ACC112 (cell line): Measurements from ENCODE around the gene EDC3.
"Not testable (repeated sequence)": the region's sequence is repeated elsewhere in the genome, so short reads cannot be mapped to it uniquely, and the experiment has no call there.

ENCODE experiments used
- H2AFZ ChIP-seq: fragments of 200-600 bp; sonication (generic); one replicate; pipeline ENCODE4 v1.6.0; 2017; ENCODE audit warnings: antibody characterized with exemption, low read length; ENCODE audit not compliant: unreplicated experiment
- H3K27ac ChIP-seq: fragments of 200-600 bp; sonication (generic); 2 replicates; pipeline ENCODE4 v1.5.1; 2014; ENCODE audit warnings: low read depth, mild to moderate bottlenecking, antibody characterized with exemption, low read length, moderate library complexity
- H3K27me3 ChIP-seq: fragments of 200-600 bp; sonication (generic); 2 replicates; pipeline ENCODE4 v1.6.1; 2014; ENCODE audit warnings: mild to moderate bottlenecking, antibody characterized with exemption, low read length, moderate library complexity, mixed read lengths; ENCODE audit not compliant: insufficient read depth
- H3K36me3 ChIP-seq: fragments of 200-600 bp; sonication (generic); 2 replicates; pipeline ENCODE4 v1.6.1; 2016; ENCODE audit warnings: mild to moderate bottlenecking, antibody characterized with exemption, low read length, moderate library complexity, mixed read lengths; ENCODE audit not compliant: insufficient read depth
- H3K4me1 ChIP-seq: fragments of 200-600 bp; sonication (generic); one replicate; pipeline ENCODE4 v1.6.1; 2016; ENCODE audit warnings: low read length, mixed read lengths; ENCODE audit not compliant: insufficient read depth, unreplicated experiment, control insufficient read depth
- H3K4me3 ChIP-seq: fragments of 200-600 bp; sonication (generic); 2 replicates; pipeline ENCODE4 v1.5.1; 2014; ENCODE audit warnings: mild to moderate bottlenecking, low read depth, low read length
- H3K79me2 ChIP-seq: fragments of 200-600 bp; sonication (generic); one replicate; pipeline ENCODE4 v1.6.0; 2016; ENCODE audit warnings: low read length; ENCODE audit not compliant: control insufficient read depth, unreplicated experiment, insufficient read depth

The EDC3 gene, protein sequence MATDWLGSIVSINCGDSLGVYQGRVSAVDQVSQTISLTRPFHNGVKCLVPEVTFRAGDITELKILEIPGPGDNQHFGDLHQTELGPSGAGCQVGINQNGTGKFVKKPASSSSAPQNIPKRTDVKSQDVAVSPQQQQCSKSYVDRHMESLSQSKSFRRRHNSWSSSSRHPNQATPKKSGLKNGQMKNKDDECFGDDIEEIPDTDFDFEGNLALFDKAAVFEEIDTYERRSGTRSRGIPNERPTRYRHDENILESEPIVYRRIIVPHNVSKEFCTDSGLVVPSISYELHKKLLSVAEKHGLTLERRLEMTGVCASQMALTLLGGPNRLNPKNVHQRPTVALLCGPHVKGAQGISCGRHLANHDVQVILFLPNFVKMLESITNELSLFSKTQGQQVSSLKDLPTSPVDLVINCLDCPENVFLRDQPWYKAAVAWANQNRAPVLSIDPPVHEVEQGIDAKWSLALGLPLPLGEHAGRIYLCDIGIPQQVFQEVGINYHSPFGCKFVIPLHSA

DNA sequence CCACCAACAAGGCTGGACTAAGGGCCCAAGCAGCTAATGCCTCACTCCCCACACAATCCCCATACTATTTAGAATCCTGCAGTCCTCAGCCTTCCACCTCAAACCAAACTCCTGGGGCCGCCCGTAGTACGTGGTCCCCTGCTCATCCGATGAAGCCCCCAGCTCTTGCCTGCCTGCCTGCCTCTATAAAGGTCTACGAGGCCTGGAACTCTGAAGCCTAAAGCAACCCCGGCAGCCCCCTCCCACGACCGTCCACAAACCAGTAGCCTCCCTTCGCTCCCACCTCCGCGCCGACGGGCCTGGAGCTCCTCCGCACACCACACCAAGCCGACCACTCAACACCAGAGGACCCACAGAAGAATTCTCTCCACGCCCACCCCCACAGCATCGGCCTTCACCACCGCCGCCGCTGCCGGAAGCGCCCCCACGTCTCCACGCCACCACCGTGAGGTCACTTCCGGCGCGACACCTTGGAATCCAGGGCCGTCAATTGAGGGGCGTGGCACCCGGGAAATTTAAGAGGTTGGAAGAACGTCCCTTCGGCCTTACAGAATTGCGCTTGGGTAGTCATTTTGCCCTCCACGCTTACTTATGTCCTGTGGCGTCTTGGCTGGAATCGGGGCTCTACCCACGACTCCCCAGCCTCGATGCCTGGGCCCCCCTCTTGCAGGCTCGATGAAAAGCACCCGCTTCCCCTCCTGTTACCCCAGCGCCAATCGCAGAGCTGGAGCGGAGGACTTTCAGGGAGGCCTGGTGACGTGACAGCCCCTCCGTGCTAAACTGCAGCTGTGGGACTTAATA lies at the start of gene EDC3:
EDC3 (minus strand) TSS at position 428 of the 801 bp plus-strand sequence. CDS start 20,900 bp downstream, outside the sequence.
- Histone ChIP-seq H3K4me1 (peaks cover 19% of the 10 kb centered on the region), H2AFZ (peak within 1 kb of the TSS; percentile 99), H3K79me2 (peaks cover 54% of the 10 kb centered on the region), H3K4me3 (peak within 1 kb of the TSS; percentile 87), H3K27ac (peak within 1 kb of the TSS; percentile 38; the same call in 1 of the 2 replicates), H3K36me3 (peaks cover under 1% of the 10 kb centered on the region; the same call in 1 of the 2 replicates), H3K27me3 (no peaks in the 10 kb centered on the region)

- H3K4me1 ChIP-seq, result no peaks in the 10 kb centered on the region
- H2AFZ ChIP-seq, result no peak overlapping the region
- H3K27me3 ChIP-seq, result peaks cover 20% of the 10 kb centered on the region
- no peak overlapping the region for H3K27ac ChIP-seq
- no peak overlapping the region for H3K4me3 ChIP-seq
- H3K79me2 ChIP-seq, result no peaks in the 10 kb centered on the region
- no peaks in the 10 kb centered on the region for H3K36me3 ChIP-seq
These were observed 46.6 kb upstream of the EDC3 start for GRCh38 chr15:74742422-74742821.

DNA sequence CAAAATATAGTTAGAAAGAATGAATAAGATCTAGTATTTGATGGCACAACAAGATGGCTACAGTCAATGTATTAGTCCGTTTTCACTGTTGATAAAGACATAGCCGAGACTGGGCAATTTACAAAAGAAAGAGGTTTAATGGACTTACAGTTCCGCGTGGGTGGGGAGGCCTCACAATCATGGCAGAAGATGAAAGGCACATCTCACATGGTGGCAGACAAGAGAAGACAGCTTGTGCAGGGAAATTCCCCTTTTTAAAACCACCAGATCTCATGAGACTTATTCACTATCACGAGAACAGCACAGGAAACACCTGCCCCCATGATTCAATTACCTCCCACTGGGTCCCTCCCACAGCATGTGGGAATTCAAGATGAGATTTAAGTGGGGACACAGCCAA lies 42.4 kb upstream of the EDC3 start:
- not testable (repeated sequence) for H3K79me2 ChIP-seq, H2AFZ ChIP-seq, H3K4me1 ChIP-seq, H3K27ac ChIP-seq, H3K36me3 ChIP-seq, H3K4me3 ChIP-seq
- peaks cover 41% of the 10 kb centered on the region for H3K27me3 ChIP-seq

DNA sequence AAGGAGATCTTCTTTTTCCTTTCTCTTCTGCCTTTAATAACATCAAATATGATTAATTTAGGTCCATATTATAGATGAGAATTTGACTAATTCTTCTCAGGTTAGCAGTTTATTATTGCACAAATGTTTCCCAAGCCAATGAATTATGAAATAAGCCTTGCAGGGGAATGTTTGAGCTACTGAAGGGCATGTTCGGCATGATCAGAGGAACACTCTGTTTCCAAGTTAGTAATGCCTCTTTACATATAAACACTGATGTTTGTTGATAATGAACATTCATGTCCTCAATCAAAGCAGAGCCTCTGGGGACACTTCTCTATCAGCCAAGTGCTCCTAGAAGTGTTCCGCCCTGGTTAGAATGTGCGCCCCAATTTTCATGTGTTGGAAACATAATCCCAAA lies 39.5 kb upstream of the EDC3 start:
- Histone ChIP-seq H3K4me1 (peaks cover 7% of the 10 kb centered on the region), H3K4me3 (no peak overlapping the region), H3K27me3 (peaks cover 27% of the 10 kb centered on the region), H3K79me2 (no peaks in the 10 kb centered on the region), H2AFZ (no peak overlapping the region), H3K36me3 (no peaks in the 10 kb centered on the region), H3K27ac (no peak overlapping the region)

GRCh38 chr15:74733269-74733668 lies 37.4 kb upstream of the EDC3 start:
- no peaks in the 10 kb centered on the region for H3K79me2 ChIP-seq
- H2AFZ ChIP-seq, result no peak overlapping the region
- H3K4me1 ChIP-seq, result peaks cover 7% of the 10 kb centered on the region
- no peaks in the 10 kb centered on the region for H3K36me3 ChIP-seq
- H3K27me3 ChIP-seq, result peaks cover 27% of the 10 kb centered on the region
- H3K4me3 ChIP-seq, result no peak overlapping the region
- H3K27ac ChIP-seq, result no peak overlapping the region

DNA sequence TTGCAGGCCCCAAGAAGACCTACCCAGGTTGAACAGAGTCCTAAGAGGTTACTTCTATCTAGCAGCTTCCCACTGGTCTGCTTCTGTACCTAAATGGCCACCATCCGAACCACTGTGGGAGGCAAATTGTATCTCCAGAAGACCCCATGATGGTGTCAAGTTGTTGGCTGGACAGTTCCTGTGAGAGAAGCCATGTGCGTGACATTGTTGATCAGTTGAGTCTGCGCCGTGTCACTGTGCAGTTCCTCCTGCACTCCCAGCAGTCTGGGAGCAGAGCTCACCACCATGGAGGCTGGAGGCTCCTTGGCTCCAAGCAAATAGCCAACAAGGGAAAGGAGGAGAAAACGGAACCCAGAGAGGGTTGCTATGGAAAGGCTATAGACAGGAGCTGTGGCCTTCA lies 37.0 kb upstream of the EDC3 start:
- Histone ChIP-seq H3K4me3 (no peak overlapping the region), H3K27ac (no peak overlapping the region), H3K4me1 (peaks cover 7% of the 10 kb centered on the region), H3K27me3 (peaks cover 27% of the 10 kb centered on the region), H3K36me3 (no peaks in the 10 kb centered on the region), H3K79me2 (no peaks in the 10 kb centered on the region), H2AFZ (no peak overlapping the region)

DNA sequence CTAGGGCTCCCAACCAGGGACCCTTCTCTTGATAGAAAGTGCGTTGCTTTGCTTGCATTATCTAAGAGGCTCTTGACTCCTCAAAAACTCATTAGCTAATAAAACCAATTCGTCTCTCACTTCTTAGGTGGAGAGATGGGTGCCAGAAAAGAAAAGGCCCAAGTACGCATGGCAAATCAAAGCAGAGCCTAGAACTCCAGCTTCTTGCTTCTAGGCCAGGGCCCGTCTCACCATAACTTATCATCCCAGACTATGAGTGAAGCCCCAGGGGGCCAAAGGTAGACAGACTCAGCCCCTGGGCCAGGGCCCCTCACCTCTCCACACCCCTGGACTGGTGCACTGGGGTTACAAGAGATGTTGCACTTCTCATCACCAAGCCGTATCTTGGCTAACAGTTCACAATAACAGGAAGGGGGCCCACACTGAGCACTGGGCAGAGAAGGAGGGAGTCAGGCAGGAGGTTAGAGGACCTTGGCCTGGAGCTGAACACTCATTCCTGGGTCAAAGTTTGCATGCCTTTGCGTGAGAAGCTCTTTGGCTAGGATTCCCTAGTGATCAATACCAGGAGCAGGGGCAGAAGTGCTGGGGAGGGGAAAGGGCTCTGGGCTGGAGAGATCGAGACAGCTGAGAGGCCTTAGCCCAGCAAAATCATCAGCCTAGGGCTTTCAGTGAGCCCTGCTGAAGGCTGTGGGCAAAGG lies 34.9 kb upstream of the EDC3 start:
- H3K27ac ChIP-seq, result no peak overlapping the region
- peaks cover 13% of the 10 kb centered on the region for H3K4me1 ChIP-seq
- H3K36me3 ChIP-seq, result no peaks in the 10 kb centered on the region
- H3K27me3 ChIP-seq, result peaks cover 20% of the 10 kb centered on the region
- no peak overlapping the region for H2AFZ ChIP-seq
- H3K79me2 ChIP-seq, result no peaks in the 10 kb centered on the region
- H3K4me3 ChIP-seq, result no peak overlapping the region

GRCh38 chr15:74729372-74729771 lies 33.5 kb upstream of the EDC3 start:
- not testable (repeated sequence) for H3K27me3 ChIP-seq, H3K4me3 ChIP-seq, H3K36me3 ChIP-seq, H3K27ac ChIP-seq, H3K79me2 ChIP-seq, H2AFZ ChIP-seq
- H3K4me1 ChIP-seq, result peaks cover 13% of the 10 kb centered on the region

DNA sequence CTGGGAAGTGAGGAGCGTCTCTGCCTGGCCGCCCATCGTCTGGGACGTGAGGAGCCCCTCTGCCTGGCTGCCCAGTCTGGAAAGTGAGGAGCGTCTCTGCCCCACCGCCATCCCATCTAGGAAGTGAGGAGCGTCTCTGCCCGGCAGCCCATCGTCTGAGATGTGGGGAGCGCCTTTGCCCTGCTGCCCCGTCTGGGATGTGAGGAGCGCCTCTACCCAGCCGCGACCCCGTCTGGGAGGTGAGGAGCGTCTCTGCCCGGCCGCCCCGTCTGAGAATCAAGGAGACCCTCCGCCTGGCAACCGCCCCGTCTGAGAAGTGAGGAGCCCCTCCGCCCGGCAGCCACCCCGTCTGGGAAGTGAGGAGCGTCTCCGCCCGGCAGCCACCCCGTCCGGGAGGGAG lies 32.9 kb upstream of the EDC3 start:
- not testable (repeated sequence) for H3K4me3 ChIP-seq, H3K27me3 ChIP-seq, H3K27ac ChIP-seq, H3K36me3 ChIP-seq, H3K79me2 ChIP-seq, H2AFZ ChIP-seq
- H3K4me1 ChIP-seq, result peaks cover 13% of the 10 kb centered on the region

GRCh38 chr15:74727727-74728126 lies 31.9 kb upstream of the EDC3 start:
- Histone ChIP-seq H3K36me3 (no peaks in the 10 kb centered on the region), H3K4me3 (no peak overlapping the region), H3K27me3 (peaks cover 7% of the 10 kb centered on the region; the same call in 1 of the 2 replicates), H3K4me1 (peaks cover 13% of the 10 kb centered on the region), H3K27ac (no peak overlapping the region), H2AFZ (no peak overlapping the region), H3K79me2 (no peaks in the 10 kb centered on the region)
